Measurements from ENCODE around the gene ENOX2. TPM values are rescaled to one million over a fixed set of nuclear protein-coding genes. Genes with fewer than 3 reads are reported as not detected.

The ENOX2 gene
- total RNA-seq, 1 experiment from 2014 or later: 11.4 TPM

DNA sequence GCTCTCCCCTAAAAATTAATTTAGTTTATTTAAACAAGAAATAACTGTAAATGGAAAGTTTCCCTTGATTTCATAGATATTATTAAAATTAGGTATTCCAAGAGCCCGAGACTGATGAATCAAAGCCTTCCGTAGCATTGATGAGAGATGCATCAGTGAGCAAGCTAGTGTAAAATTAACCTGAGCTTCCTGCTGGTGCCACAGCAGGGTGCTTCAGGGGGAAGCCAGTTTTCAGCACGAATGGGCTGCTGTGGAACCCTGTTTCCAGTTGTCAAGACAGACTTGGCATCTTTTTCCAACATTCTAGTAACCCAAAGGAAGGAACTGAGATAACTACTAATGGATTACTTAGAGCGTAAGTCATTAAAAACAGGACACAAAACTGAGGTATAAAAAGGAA, 279.5 kb downstream of the ENOX2 start:
- Mint-ChIP-seq H3K27ac (ENCODE audit: unreplicated experiment) (no peak overlapping the region), H3K9me3 (ENCODE audit: unreplicated experiment) (no peaks in the 10 kb centered on the region), H3K36me3 (ENCODE audit: insufficient read depth, unreplicated experiment) (no peaks in the 10 kb centered on the region), H3K4me3 (ENCODE audit: unreplicated experiment) (no peak overlapping the region), H3K4me1 (ENCODE audit: low read depth, unreplicated experiment) (no peaks in the 10 kb centered on the region), H3K27me3 (ENCODE audit: insufficient read depth, unreplicated experiment) (no peaks in the 10 kb centered on the region)
- Histone ChIP-seq H3K27me3 (replicated peaks; ENCODE audit: control insufficient read depth, insufficient read depth, low read length) (no peaks in the 10 kb centered on the region), H3K9me3 (no peaks in the 10 kb centered on the region), H3K36me3 (ENCODE audit: control insufficient read depth, insufficient read depth, low read length) (no peaks in the 10 kb centered on the region), H3K4me3 (ENCODE audit: low read depth, low read length) (no peak overlapping the region), H3K4me1 (no peaks in the 10 kb centered on the region)
- no TSS peak for BruUV-seq (replicated peaks)
- ChIA-PET POLR2A (no interaction called here), CTCF (no interaction called here)
- no peak for DNase-seq
- intact Hi-C loops (cut with micrococcal nuclease; ENCODE audit: unreplicated experiment): no loop called here
- TF ChIP-seq CTCF (IDR thresholded peaks at IDR 0.05; ENCODE audit: insufficient read depth in 1 of 2, low read depth in 1 of 2, low read length in 1 of 2, severe bottlenecking in 1 of 2, unreplicated experiment in 1 of 2): no peak

DNA sequence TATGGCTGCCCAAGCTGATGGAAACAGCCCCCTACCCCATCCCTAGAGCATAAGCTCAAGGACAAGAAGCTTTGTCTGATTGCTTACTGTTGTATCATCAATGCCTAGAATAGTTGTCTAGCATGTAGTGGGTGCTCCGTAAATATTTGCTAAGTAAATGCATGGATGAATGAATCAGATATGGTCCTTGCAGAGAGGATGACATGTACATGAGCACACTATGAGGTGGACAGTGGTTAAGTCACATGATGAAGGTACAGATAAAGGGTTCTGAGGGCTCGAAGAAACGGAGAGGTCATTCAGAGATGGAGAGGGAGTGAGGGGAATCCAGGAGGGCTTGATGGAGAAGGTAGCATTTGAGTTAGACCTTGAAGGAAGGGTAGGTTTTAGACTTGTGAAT, 287.1 kb downstream of the ENOX2 start:
- intact Hi-C loops (cut with micrococcal nuclease; ENCODE audit: unreplicated experiment): no loop called here
- POLR2A ChIA-PET: interaction anchor here (0.5 kb wide), 1 partner anchor 287 kb away, joined by 8 read pairs; the partner anchor contains the start of gene ENOX2
- no peaks in the 10 kb centered on the region for H3K9me3 Mint-ChIP-seq (ENCODE audit: unreplicated experiment)
- no peaks in the 10 kb centered on the region for H3K36me3 ChIP-seq (ENCODE audit: control insufficient read depth, insufficient read depth, low read length)
- CTCF ChIA-PET: no interaction called here
- no peak for DNase-seq
- no peaks in the 10 kb centered on the region for H3K36me3 Mint-ChIP-seq (ENCODE audit: insufficient read depth, unreplicated experiment)
- no peaks in the 10 kb centered on the region for H3K27me3 ChIP-seq (replicated peaks; ENCODE audit: control insufficient read depth, insufficient read depth, low read length)
- H3K4me3 ChIP-seq (ENCODE audit: low read depth, low read length): no peak overlapping the region
- no peaks in the 10 kb centered on the region for H3K4me1 Mint-ChIP-seq (ENCODE audit: low read depth, unreplicated experiment)
- H3K4me1 ChIP-seq: no peaks in the 10 kb centered on the region
- BruUV-seq (replicated peaks): no TSS peak
- H3K27me3 Mint-ChIP-seq (ENCODE audit: insufficient read depth, unreplicated experiment): peaks cover 2% of the 10 kb centered on the region
- H3K27ac Mint-ChIP-seq (ENCODE audit: unreplicated experiment): no peak overlapping the region
- TF ChIP-seq CTCF (IDR thresholded peaks at IDR 0.05; ENCODE audit: insufficient read depth in 1 of 2, low read depth in 1 of 2, low read length in 1 of 2, severe bottlenecking in 1 of 2, unreplicated experiment in 1 of 2): no peak
- no peak overlapping the region for H3K4me3 Mint-ChIP-seq (ENCODE audit: unreplicated experiment)
- H3K9me3 ChIP-seq: no peaks in the 10 kb centered on the region

- ChIA-PET POLR2A (no interaction called here), CTCF (interaction anchor here (0.6 kb wide), 1 partner anchor 31 kb away, joined by 3 read pairs; no protein-coding TSS in a partner anchor)
- Mint-ChIP-seq H3K27me3 (ENCODE audit: insufficient read depth, unreplicated experiment) (peaks cover 6% of the 10 kb centered on the region), H3K4me3 (ENCODE audit: unreplicated experiment) (no peak overlapping the region), H3K4me1 (ENCODE audit: low read depth, unreplicated experiment) (no peaks in the 10 kb centered on the region), H3K36me3 (ENCODE audit: insufficient read depth, unreplicated experiment) (no peaks in the 10 kb centered on the region), H3K9me3 (ENCODE audit: unreplicated experiment) (no peaks in the 10 kb centered on the region), H3K27ac (ENCODE audit: unreplicated experiment) (no peak overlapping the region)
- Histone ChIP-seq H3K4me3 (ENCODE audit: low read depth, low read length) (no peak overlapping the region), H3K36me3 (ENCODE audit: control insufficient read depth, insufficient read depth, low read length) (no peaks in the 10 kb centered on the region), H3K27me3 (replicated peaks; ENCODE audit: control insufficient read depth, insufficient read depth, low read length) (no peaks in the 10 kb centered on the region), H3K9me3 (no peaks in the 10 kb centered on the region), H3K4me1 (no peaks in the 10 kb centered on the region)
- no peak for TF ChIP-seq CTCF (IDR thresholded peaks at IDR 0.05; ENCODE audit: insufficient read depth in 1 of 2, low read depth in 1 of 2, low read length in 1 of 2, severe bottlenecking in 1 of 2, unreplicated experiment in 1 of 2)
- no TSS peak for BruUV-seq (replicated peaks)
- DNase-seq: no peak
- intact Hi-C loops (cut with micrococcal nuclease; ENCODE audit: unreplicated experiment): no loop called here
These were observed 295.6 kb downstream of the ENOX2 start for GRCh38 chrX:130607431-130607830.
